Left ventricle myocardium inferior (tissue), 1 donor: ENCODE results near the gene ELMO1. TPM values are rescaled to one million over a fixed set of nuclear protein-coding genes. Genes with fewer than 3 reads are reported as not detected.

Experiments
- DNase-seq: peaks from one replicate; pipeline ENCODE4 v3.0.0-alpha.2; 2020
- H3K27ac ChIP-seq: fragments of 200-600 bp; replicated peaks from 2 replicates; pipeline ENCODE4 v1.8.0; 2021
- H3K27me3 ChIP-seq: fragments of 200-600 bp; 2 replicates; pipeline ENCODE4 v1.8.0; 2021; ENCODE audit warnings: low read depth
- H3K36me3 ChIP-seq: fragments of 200-600 bp; 2 replicates; pipeline ENCODE4 v1.8.0; 2021
- H3K4me1 ChIP-seq: fragments of 200-600 bp; 2 replicates; pipeline ENCODE4 v1.8.0; 2021
- H3K4me3 ChIP-seq: fragments of 200-600 bp; 2 replicates; pipeline ENCODE4 v1.8.0; 2021; ENCODE audit warnings: mild to moderate bottlenecking, moderate library complexity
- H3K9me3 ChIP-seq: fragments of 200-600 bp; replicated peaks from 2 replicates; pipeline ENCODE4 v1.8.0; 2021
- intact Hi-C: fragments of 100-400 bp; cut with micrococcal nuclease; formaldehyde crosslinking; loops from one replicate; pipeline ENCODE4 v1.11.0; 2022
- total RNA-seq: library from RNA; stranded (reverse); fragmentation: NEBNext Ultra II Directional; extraction: Animal tissue kit (Norgen Biotek cat#: 25700); gene quantifications from one replicate; pipeline ENCODE4 v1.2.1, GENCODE V29; 2021
- TF ChIP-seq, protein P1 (sequence below): fragments of 200-600 bp; IDR thresholded peaks from 2 replicates; pipeline ENCODE4 v1.8.0; 2021; ENCODE audit warnings: antibody characterized with exemption, mild to moderate bottlenecking, borderline replicate concordance
- donor health status: DM: no; HTN: yes; CAD: no; lungs with severe emphysema.

ELMO1 gene
- total RNA-seq, 1 donor from 2014 or later = 10.0 TPM

DNA sequence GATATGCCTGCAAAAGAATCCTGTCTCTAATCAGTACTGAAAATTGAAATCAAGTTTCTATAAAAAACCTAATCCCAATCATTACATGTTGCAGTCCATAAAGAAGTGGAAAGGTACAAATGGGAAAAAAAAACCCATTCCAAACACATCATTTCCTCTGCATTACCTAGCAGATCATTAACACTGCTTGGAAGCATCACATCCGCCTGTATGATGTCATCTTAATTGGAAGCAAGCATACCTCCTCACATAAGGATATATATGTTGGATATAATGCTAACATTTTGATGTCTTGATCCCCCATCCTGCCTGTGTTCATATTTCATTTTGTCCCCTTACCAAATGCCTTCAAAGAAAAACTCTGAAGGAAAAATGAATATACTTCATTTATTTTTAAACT, 483.0 kb downstream of the ELMO1 start:
- TF ChIP-seq, protein P1, sequence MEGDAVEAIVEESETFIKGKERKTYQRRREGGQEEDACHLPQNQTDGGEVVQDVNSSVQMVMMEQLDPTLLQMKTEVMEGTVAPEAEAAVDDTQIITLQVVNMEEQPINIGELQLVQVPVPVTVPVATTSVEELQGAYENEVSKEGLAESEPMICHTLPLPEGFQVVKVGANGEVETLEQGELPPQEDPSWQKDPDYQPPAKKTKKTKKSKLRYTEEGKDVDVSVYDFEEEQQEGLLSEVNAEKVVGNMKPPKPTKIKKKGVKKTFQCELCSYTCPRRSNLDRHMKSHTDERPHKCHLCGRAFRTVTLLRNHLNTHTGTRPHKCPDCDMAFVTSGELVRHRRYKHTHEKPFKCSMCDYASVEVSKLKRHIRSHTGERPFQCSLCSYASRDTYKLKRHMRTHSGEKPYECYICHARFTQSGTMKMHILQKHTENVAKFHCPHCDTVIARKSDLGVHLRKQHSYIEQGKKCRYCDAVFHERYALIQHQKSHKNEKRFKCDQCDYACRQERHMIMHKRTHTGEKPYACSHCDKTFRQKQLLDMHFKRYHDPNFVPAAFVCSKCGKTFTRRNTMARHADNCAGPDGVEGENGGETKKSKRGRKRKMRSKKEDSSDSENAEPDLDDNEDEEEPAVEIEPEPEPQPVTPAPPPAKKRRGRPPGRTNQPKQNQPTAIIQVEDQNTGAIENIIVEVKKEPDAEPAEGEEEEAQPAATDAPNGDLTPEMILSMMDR = no peak
- Histone ChIP-seq H3K4me3 (no peak overlapping the region), H3K36me3 (no peaks in the 10 kb centered on the region), H3K9me3 (no peaks in the 10 kb centered on the region), H3K4me1 (peaks cover 31% of the 10 kb centered on the region), H3K27me3 (no peaks in the 10 kb centered on the region), H3K27ac (peak overlapping the region; percentile 49)
- no peak for DNase-seq
- intact Hi-C loops = no loop called here

GRCh38 chr7:36964297-36964696, 484.4 kb downstream of the ELMO1 start:
- Histone ChIP-seq H3K4me1 (peaks cover 31% of the 10 kb centered on the region), H3K4me3 (no peak overlapping the region)
- intact Hi-C loops = no loop called here

DNA sequence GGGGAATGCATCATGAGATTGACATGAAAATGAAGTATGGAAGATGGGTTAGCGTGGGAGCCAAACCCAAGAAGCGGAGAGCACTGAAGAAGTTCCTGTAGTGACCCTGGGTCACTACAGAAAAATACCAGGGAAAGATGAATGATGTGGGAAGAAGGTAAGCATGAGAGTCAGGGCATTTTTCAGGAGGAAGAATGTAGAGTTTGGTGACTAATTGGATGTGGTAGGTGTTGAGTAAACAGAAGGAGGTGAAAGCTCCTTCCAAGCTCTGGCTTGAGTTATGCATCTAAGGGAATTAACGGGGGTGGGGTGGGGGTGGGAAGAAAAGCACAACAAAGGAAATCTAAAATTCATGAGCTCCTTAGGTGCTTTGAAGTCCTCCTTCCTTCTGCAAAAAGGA, 486.3 kb downstream of the ELMO1 start:
- no peak for DNase-seq
- no peaks in the 10 kb centered on the region for H3K9me3 ChIP-seq
- intact Hi-C loops = no loop called here
- H3K36me3 ChIP-seq = no peaks in the 10 kb centered on the region
- H3K27me3 ChIP-seq = no peaks in the 10 kb centered on the region
- no peak overlapping the region for H3K27ac ChIP-seq
- H3K4me1 ChIP-seq = peaks cover 26% of the 10 kb centered on the region
- TF ChIP-seq, protein P1 = no peak
- no peak overlapping the region for H3K4me3 ChIP-seq

More at GRCh38 chr7:36964297-36964696, 484.4 kb downstream of the ELMO1 start:
- H3K36me3 ChIP-seq = no peaks in the 10 kb centered on the region
- H3K27me3 ChIP-seq = no peaks in the 10 kb centered on the region
- no peak overlapping the region for H3K27ac ChIP-seq
- H3K9me3 ChIP-seq = no peaks in the 10 kb centered on the region
- DNase-seq = no peak
- TF ChIP-seq, protein P1 = no peak

DNA sequence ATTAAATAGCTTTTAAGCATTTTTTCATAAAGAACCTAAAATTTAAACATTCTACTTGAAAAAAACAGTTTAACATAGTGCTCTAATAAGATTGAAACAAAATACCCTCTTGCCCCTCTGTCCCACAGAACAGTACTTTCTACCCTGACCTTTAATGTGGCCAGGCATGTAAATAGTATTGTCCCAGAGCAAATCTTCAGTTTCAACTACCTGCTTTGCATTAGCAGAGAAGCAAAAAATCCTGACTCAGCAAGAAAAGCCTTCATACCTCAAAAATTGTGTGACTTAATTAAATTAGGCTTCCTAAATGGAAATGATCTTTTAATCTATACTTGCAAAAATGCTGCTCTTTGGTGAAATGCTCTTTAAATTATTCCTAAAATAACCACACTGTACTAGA, 487.0 kb downstream of the ELMO1 start:
- no peak overlapping the region for H3K4me3 ChIP-seq
- H3K27me3 ChIP-seq = no peaks in the 10 kb centered on the region
- no peak for DNase-seq
- H3K4me1 ChIP-seq = peaks cover 19% of the 10 kb centered on the region
- intact Hi-C loops = no loop called here
- H3K27ac ChIP-seq = no peak overlapping the region
- TF ChIP-seq, protein P1 = no peak
- H3K36me3 ChIP-seq = no peaks in the 10 kb centered on the region
- no peaks in the 10 kb centered on the region for H3K9me3 ChIP-seq

GRCh38 chr7:36961097-36961496, 487.6 kb downstream of the ELMO1 start:
- no peaks in the 10 kb centered on the region for H3K9me3 ChIP-seq
- H3K27me3 ChIP-seq = no peaks in the 10 kb centered on the region
- TF ChIP-seq, protein P1 = no peak
- no peak overlapping the region for H3K27ac ChIP-seq
- no peak for DNase-seq
- H3K36me3 ChIP-seq = no peaks in the 10 kb centered on the region
- intact Hi-C loops = no loop called here
- H3K4me3 ChIP-seq = no peak overlapping the region
- H3K4me1 ChIP-seq = peaks cover 13% of the 10 kb centered on the region

DNA sequence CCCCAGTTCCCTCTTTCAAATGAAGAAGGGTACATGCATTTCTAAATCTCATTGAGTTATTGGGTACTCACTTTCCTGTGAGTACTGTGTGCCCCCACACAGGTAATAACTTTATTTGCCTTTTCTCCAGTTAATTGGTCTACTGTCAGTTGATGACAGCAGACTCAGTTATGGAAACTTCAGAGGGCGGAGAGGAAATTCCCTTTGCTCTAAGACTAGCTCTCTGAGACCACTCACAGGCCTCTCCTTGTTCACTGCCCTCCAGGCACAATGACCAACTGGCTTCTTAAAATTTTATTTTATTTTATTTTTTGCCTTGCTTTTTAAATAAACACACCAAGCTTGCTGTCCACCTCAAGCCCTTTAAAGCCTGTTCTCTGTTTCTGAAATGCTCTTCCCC, 488.6 kb downstream of the ELMO1 start:
- no peak overlapping the region for H3K27ac ChIP-seq
- no peak for DNase-seq
- H3K4me3 ChIP-seq = no peak overlapping the region
- H3K4me1 ChIP-seq = peaks cover 3% of the 10 kb centered on the region
- TF ChIP-seq, protein P1 = no peak
- no peaks in the 10 kb centered on the region for H3K36me3 ChIP-seq
- H3K27me3 ChIP-seq = no peaks in the 10 kb centered on the region
- no peaks in the 10 kb centered on the region for H3K9me3 ChIP-seq
- intact Hi-C loops = no loop called here
